Brain microvascular endothelial cell (primary cell): Measurements from ENCODE around the gene MIOX.

Experiments
- DNase-seq: peaks from one replicate; pipeline ENCODE4 v3.0.0-alpha.2; 2020
- H3K27ac ChIP-seq: fragments of 250-450 bp; sonication (Bioruptor Pico); 2 replicates; pipeline ENCODE4 v1.5.1; 2020; ENCODE audit warnings: mild to moderate bottlenecking, moderate library complexity
- H3K27me3 ChIP-seq: fragments of 250-450 bp; sonication (Bioruptor Pico); replicated peaks from 2 replicates; pipeline ENCODE4 v1.5.1; 2020; ENCODE audit warnings: mild to moderate bottlenecking
- H3K36me3 ChIP-seq: fragments of 250-450 bp; sonication (Bioruptor Pico); replicated peaks from 2 replicates; pipeline ENCODE4 v1.5.1; 2020; ENCODE audit warnings: mild to moderate bottlenecking
- H3K4me3 ChIP-seq: 2 replicates; pipeline ENCODE4 v1.5.1; 2011; ENCODE audit warnings: low read depth, mild to moderate bottlenecking, control low read depth, low read length, moderate library complexity
- in situ Hi-C: cut with HindIII; loops from 2 replicates; pipeline ENCODE4 v1.10.0; 2017; ENCODE audit warnings: low sequenced_read_pairs, low pct_ligation_motif_present
- TF ChIP-seq, protein P1 (sequence below): IDR thresholded peaks from 2 replicates; pipeline ENCODE4 v1.5.1; 2011; ENCODE audit warnings: low read depth, mild to moderate bottlenecking, moderate library complexity, low read length, control low read depth, inconsistent platforms; ENCODE audit errors: missing control alignments

Gene MIOX

DNA sequence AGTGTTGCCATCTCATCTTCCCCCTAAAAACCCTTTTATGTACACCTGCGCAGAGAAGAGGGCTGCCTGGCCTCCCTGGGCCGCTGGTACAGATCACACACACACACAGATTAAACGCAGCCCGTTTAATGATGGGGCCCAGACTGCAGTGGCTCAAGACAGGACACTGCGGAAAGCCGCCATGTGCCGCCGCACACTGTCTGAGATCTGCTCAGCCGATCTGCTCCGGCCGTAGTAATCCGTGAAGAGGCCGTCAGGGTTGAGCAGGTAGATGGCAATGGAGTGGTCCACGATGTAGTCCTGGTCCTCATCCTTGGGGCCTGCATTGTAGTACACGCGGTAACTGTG lies 36.8 kb downstream of the MIOX start:
- H3K4me3 ChIP-seq, result no peak overlapping the region
- no peaks in the 10 kb centered on the region for H3K27me3 ChIP-seq
- DNase-seq, result no peak
- in situ Hi-C loops, result no loop called here
- H3K36me3 ChIP-seq, result peaks cover 21% of the 10 kb centered on the region
- no peak overlapping the region for H3K27ac ChIP-seq
- TF ChIP-seq, protein P1, sequence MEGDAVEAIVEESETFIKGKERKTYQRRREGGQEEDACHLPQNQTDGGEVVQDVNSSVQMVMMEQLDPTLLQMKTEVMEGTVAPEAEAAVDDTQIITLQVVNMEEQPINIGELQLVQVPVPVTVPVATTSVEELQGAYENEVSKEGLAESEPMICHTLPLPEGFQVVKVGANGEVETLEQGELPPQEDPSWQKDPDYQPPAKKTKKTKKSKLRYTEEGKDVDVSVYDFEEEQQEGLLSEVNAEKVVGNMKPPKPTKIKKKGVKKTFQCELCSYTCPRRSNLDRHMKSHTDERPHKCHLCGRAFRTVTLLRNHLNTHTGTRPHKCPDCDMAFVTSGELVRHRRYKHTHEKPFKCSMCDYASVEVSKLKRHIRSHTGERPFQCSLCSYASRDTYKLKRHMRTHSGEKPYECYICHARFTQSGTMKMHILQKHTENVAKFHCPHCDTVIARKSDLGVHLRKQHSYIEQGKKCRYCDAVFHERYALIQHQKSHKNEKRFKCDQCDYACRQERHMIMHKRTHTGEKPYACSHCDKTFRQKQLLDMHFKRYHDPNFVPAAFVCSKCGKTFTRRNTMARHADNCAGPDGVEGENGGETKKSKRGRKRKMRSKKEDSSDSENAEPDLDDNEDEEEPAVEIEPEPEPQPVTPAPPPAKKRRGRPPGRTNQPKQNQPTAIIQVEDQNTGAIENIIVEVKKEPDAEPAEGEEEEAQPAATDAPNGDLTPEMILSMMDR, result no peak

- H3K27ac ChIP-seq, result no peak overlapping the region
- no peak for DNase-seq
- in situ Hi-C loops, result no loop called here
- TF ChIP-seq, protein P1, result no peak
- H3K36me3 ChIP-seq, result peaks cover 21% of the 10 kb centered on the region
- H3K4me3 ChIP-seq, result peak overlapping the region; percentile 70
- H3K27me3 ChIP-seq, result no peaks in the 10 kb centered on the region
Observed at GRCh38 chr22:50523806-50524675, 37.4 kb downstream of the MIOX start.

GRCh38 chr22:50524676-50525103 lies 38.0 kb downstream of the MIOX start:
- peak overlapping the region; percentile 70 for H3K4me3 ChIP-seq
- no peaks in the 10 kb centered on the region for H3K27me3 ChIP-seq
- DNase-seq, result no peak
- H3K27ac ChIP-seq, result peak overlapping the region; percentile 89
- in situ Hi-C loops, result no loop called here
- peaks cover 15% of the 10 kb centered on the region for H3K36me3 ChIP-seq
- TF ChIP-seq, protein P1, result no peak

- in situ Hi-C loops, result no loop called here
- TF ChIP-seq, protein P1, result peak; percentile 48
- DNase-seq, result peak; percentile 95
- Histone ChIP-seq H3K27me3 (no peaks in the 10 kb centered on the region), H3K4me3 (peak within 1 kb of the TSS; percentile 70), H3K36me3 (peaks cover 15% of the 10 kb centered on the region), H3K27ac (peak within 1 kb of the TSS; percentile 89)
Observed at GRCh38 chr22:50525104-50525857, 38.6 kb downstream of the MIOX start, which contains the start of gene SCO2. SCO2 (minus strand) TSS chr22:50525598; CDS start chr22:50524411, 1,187 bp downstream.

GRCh38 chr22:50525858-50526107 lies 39.1 kb downstream of the MIOX start:
- TF ChIP-seq, protein P1, result no peak
- DNase-seq, result no peak
- Histone ChIP-seq H3K27me3 (no peaks in the 10 kb centered on the region), H3K36me3 (peaks cover 15% of the 10 kb centered on the region), H3K4me3 (peak overlapping the region; percentile 70), H3K27ac (peak overlapping the region; percentile 89)
- in situ Hi-C loops, result no loop called here
